ENCODE data around the gene ZNF547. TPM values are rescaled to one million over a fixed set of nuclear protein-coding genes. Genes with fewer than 3 reads are reported as not detected.
A peak's percentile ranks its signal among the peaks of the same experiment; 100 is the strongest.

Gene ZNF547
- total and polyA plus RNA-seq, 2 donors (not counting 3 experiments of a cell fraction or from before 2014, with no cell fraction given), result 1.9 to 2.7 TPM

- no peak for DNase-seq (ENCODE audit: low read depth, low spot score)
- H3K9me3 ChIP-seq (replicated peaks; ENCODE audit: control insufficient read depth, insufficient read depth, low read length), result peaks cover 7% of the 10 kb centered on the region
- peaks cover 11% of the 10 kb centered on the region for H3K79me2 ChIP-seq (ENCODE audit: control insufficient read depth, insufficient read depth, low read length)
- intact Hi-C loops (cut with micrococcal nuclease) (loop anchor here (1.0 to 5.0 kb wide), 4 partner anchors 11 to 110 kb away; partner anchors contain the start of genes TRAPPC2B, ZNF460, ZNF547 and ZNF548), dilution Hi-C loops (cut with MboI; ENCODE audit: extremely low pct_ligation_motif_present, low sequenced_read_pairs) (no loop called here)
- no peak for FAIRE-seq
- ChIA-PET POLR2A (no interaction called here), CTCF (no interaction called here)
- H3K9ac ChIP-seq (replicated peaks; ENCODE audit: extremely low read depth, insufficient read depth, low read length), result peak overlapping the region; percentile 67
- peak overlapping the region; percentile 42 to 73 (median 64) for H3K4me3 ChIP-seq (replicated peaks in 1 of 3; ENCODE audit: insufficient read depth in 1 of 3, low read depth in 1 of 3, low read length in 3 of 3)
- BruUV-seq (replicated peaks), result no TSS peak
- H3K4me1 ChIP-seq (ENCODE audit: control insufficient read depth, extremely low read depth, insufficient read depth, low read length), result peaks cover 8% of the 10 kb centered on the region
- no peak overlapping the region for H3K27ac ChIP-seq (ENCODE audit: insufficient read depth, low read depth, low read length)
- no peaks in the 10 kb centered on the region for H3K9me1 ChIP-seq (replicated peaks; ENCODE audit: control insufficient read depth, extremely low read depth, insufficient read depth, low read length)
- no peaks in the 10 kb centered on the region for H4K20me1 ChIP-seq (replicated peaks; ENCODE audit: control insufficient read depth, extremely low read depth, insufficient read depth, low read length)
- peak overlapping the region; percentile 46 for H3K4me2 ChIP-seq (ENCODE audit: insufficient read depth, low read length)
- H3K27me3 ChIP-seq (ENCODE audit: control insufficient read depth in 2 of 2, insufficient read depth in 2 of 2, low read length in 2 of 2), result no peaks in the 10 kb centered on the region
- H3K36me3 ChIP-seq (ENCODE audit: control insufficient read depth in 2 of 2, extremely low read depth in 1 of 2, insufficient read depth in 2 of 2, low read length in 2 of 2), result peaks cover 6 to 25% of the 10 kb centered on the region in 2 experiments
- no peak overlapping the region for H2AFZ ChIP-seq (ENCODE audit: low read depth, low read length)
- TF ChIP-seq FOS (IDR thresholded peaks at IDR 0.05; ENCODE audit: borderline replicate concordance, insufficient read depth, low read length) (no peak), CTCF (IDR thresholded peaks at IDR 0.05; ENCODE audit: extremely low read depth in 1 of 2, insufficient read depth in 1 of 2, low read depth in 1 of 2, low read length in 2 of 2) (no peak), MAX (IDR thresholded peaks at IDR 0.05; ENCODE audit: insufficient read depth, insufficient read length) (no peak), POLR2A (IDR thresholded peaks at IDR 0.05; ENCODE audit: low read depth, low read length) (no peak), GATA2 (IDR thresholded peaks at IDR 0.05; ENCODE audit: insufficient read depth, insufficient read length, low read depth, low read length) (no peak), EZH2 (IDR thresholded peaks at IDR 0.05; ENCODE audit: borderline replicate concordance, low read depth, low read length, severe bottlenecking) (no peak), MYC (IDR thresholded peaks at IDR 0.05; ENCODE audit: low read depth, low read length) (no peak), POLR2AphosphoS5 (IDR thresholded peaks at IDR 0.05; ENCODE audit: insufficient read depth, low read depth, low read length) (no peak)
Observed at GRCh38 chr19:57351867-57352266, 11.5 kb upstream of the ZNF547 start.

Data from endothelial cell of umbilical vein (primary cell).